Limb (tissue), 2 donors: ENCODE data around the gene ARSD.
"Not testable (repeated sequence)": the region's sequence is repeated elsewhere in the genome, so short reads cannot be mapped to it uniquely, and the experiment has no call there.

Experiments used
- DNase-seq, 2 donors: peaks; one replicate each; pipeline ENCODE4 v3.0.0-alpha.2; 2016; ENCODE audit errors: extremely low spot score in 2 of 2

Gene ARSD

DNA sequence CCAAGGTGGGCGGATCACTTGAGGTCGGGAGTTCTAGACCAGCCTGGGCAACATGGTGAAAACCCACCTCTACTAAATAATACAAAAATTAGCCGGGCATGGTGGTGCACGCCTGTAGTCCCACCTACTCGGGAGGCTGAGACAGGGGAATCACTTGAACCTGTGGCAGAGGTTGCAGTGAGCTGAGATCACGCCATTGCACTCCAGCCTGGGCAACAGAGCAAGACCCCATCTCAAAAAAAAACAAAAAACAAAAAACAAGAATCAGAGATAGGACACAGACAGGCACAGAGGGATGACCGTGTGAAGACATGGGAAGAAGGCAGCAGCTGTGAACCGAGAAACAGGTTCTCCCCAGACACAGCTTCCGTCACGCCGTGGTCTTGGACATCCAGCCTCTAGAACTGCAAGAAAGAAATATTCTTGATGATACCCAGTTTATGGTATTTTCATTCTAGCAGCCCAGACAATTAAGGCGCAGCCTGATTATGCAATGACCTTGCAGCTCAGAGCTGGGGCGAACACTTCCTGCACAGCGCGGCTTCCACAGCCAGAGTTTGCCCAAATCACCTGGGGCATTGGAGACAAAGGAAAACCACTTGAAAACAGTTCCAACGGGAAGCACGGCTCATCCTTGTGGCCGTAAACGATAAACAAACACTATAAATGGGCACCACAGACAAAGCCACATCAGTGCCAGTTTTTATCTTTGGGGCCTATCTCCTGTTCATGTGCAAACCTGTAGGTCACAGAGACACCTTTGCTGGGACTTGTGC is 4.2 kb upstream of the ARSD start:
- DNase-seq, result no peak

DNA sequence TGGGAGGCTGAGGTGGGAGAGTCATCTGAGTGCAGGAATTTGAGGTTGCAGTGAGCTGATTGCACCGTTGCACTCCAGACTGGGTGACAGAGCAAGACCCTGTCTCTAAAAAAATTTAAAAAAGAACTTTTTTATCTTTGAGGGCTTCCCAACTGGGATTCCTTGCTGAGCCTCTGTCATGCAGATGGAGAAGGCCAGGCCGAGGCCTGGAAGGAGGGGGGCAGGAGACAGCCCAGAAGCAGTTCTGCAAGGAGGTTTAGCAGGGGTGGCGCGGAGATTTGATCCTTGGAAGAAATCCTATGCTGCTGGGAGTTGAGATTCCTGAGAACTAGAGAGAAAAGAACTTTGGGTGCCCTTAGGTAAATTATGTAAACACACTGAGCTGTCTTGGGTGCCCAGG is 2.5 kb upstream of the ARSD start:
- no peak for DNase-seq

GRCh38 chrX:2931155-2931554 is 2.0 kb upstream of the ARSD start:
- no peak for DNase-seq

DNA sequence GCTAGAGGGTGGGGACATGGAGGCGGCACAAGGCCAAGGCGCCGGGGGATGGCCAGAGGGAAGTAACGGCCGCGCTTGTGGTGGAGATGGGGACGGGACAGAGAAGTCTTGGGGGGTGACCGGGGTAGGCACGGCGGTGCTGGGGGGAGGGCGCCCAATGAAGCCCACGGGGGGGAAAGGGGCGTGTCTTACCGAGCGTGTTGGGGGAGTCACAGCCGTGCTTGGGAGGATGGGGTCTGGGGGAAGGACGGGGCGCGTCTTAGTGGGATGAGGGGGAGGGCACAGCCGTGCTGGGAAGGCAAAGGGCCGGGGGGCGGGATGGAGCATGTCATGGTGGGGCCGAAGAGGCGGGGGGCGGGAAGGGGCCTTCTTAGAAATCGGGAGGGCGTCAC is 952 bp downstream of the ARSD start:
- DNase-seq, result peak; percentile 57 to 79

- no peak for DNase-seq
These were observed 2.4 kb downstream of the ARSD start for GRCh38 chrX:2926664-2927275.

GRCh38 chrX:2926255-2926654 is 2.9 kb downstream of the ARSD start:
- not testable (repeated sequence) for DNase-seq

DNA sequence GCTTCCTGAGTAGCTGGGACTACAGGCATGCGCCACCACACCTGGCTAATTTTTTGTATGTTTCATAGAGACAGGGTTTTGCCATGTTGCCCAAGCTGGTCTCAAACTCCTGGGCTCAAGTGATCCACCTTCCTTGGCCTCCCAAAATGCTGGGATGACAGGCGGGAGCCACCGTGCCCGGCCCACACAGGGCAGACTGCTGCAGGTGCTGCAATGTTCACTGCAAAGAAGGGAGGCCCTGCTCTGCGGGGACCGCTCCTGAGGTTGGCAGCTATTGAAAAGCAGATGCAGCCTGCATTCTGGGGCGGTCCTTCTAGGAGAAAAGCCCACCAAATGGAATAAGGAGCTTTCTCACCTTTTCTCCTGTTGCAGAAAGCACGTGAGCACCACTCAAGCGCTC is 5.0 kb downstream of the ARSD start:
- DNase-seq, result no peak

DNA sequence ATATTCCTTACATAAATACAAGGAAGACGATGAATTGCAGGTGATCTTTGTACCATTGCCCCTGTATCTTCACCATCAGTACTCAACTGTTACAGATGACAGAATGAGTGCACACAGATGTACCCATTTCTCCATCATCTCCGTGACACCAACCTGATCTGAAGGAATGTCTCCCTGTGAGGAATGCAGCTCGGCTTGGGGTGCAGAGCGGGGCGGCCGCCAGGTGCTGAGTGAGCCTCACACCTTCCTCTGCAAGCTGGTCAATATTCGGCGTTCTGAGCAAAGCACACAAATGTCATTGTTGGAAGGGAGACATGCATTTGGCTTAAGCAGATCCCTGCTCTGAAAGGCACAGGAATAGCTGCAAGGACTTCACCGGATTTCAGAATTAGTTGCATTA is 7.4 kb downstream of the ARSD start:
- DNase-seq, result no peak

DNA sequence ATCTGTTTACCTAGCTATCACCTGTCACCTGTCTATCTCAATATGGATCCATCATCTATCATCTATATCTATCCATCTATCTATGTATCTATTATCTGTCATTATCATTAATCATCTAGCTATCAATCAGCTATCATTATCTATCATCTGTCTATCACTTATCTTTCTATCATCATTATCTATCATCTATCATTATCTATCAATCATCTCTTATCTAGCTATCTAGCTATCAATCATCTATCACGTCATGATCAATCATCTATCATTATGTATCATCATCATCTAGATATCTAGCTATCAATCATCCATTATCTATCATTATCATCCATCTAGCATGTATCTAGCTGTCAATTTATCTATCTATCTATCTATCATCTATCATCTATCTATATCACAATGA is 7.9 kb downstream of the ARSD start:
- no peak for DNase-seq

GRCh38 chrX:2917767-2918166 is 11.4 kb downstream of the ARSD start:
- no peak for DNase-seq

DNA sequence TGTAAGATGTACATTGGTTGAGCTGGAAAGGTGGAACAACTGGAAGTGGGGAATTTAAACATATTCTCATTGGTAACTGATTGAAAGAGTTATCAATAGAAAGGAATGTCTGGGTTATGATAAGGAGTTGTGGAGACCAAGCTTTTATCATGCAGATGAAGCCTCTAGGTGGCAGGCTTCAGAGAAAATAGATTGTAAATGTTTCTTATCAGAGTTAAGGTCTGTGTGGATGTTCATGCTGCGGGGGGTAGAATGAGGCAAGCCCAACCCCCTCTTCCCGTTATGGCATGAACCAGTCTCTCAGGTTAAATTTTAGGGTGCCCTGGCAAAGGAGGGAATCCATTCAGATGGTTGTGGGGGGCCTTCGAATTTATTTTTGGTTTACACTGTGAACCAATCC is 16.0 kb downstream of the ARSD start:
- DNase-seq, result no peak

GRCh38 chrX:2910109-2910508 is 19.0 kb downstream of the ARSD start:
- no peak for DNase-seq

DNA sequence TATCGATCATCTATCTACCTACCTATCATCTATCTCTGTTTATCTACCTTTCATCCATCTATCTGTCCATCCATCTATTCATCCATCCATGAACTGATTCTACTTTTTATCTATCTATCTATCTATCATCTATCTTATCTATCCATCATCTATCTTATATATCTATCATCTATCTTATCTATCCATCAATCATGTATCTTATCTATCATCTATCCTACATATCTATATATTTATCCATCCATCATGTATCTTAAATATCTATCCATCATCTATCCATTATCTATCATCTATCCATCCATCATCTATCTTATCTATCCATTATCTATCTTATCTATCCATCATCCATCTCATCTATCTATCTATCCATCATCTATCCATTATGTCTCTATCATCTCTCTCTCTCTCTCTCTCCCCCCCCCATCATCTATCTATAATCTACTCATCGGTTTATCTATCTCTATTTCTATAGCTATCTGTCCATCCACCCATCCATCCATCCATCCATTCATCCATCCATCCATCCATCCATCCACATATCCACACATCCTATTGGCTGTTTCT is 20.9 kb downstream of the ARSD start:
- no peak for DNase-seq

DNA sequence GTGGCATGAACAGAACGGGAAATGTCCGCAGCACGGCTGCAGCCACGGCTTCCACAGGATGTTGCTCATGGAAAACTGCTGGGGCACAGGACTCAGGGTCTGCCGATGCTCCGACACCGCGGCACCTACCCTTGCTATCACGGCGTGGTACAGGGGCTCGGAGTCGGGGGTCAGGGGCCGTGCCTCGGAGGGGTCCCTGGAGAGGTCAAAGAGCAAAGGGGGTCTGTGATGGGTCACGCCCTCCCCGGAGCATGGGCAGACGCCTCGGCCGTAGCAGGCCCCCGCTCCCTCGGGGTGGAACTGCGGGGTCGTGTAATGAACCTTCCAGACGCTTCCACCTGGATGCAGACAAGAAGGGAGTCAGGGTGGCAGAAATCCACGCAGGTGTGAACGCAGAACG is 21.8 kb downstream of the ARSD start:
- DNase-seq, result no peak

DNA sequence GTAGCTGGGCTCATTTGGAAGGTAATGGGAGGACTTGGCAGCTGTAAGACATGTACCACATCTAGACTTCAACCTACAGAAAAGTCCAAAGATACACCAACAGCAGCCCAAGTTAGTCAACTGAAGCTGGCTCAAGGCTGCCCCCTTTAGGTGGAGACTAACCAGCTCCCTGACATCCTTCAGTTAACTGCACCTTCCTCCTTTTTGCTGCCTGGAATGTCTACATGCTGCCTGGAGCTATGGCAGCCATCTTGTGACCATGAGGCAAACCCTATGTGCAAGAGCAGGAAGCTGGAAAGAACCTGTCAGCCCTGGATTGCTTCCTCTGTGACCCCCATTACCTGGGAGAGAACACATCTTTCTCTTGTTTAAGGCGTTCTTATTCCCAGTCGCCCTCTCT is 25.8 kb downstream of the ARSD start:
- no peak for DNase-seq

DNA sequence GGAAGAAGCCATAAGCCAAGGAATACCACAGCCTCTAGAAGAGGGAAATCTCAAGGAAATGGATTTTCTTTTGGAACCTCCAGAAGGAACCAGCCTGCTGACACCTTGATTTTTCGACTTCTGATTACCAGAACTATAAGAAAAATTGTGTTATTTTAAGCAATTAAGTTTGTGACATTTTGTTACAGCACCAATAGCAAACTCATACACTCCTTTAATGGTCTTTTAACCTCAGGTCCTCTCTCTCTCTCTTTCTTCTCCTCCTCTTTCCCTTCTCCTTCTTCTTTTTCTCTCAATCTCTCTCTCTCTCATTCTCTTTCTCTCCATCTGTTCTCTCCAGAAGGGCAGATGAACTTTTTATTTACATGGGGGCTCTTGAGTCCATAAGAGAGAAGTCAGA is 26.3 kb downstream of the ARSD start:
- no peak for DNase-seq

- no peak for DNase-seq
These were observed 27.6 kb downstream of the ARSD start for GRCh38 chrX:2901367-2902036.

GRCh38 chrX:2898846-2899512 is 30.2 kb downstream of the ARSD start:
- no peak for DNase-seq

DNA sequence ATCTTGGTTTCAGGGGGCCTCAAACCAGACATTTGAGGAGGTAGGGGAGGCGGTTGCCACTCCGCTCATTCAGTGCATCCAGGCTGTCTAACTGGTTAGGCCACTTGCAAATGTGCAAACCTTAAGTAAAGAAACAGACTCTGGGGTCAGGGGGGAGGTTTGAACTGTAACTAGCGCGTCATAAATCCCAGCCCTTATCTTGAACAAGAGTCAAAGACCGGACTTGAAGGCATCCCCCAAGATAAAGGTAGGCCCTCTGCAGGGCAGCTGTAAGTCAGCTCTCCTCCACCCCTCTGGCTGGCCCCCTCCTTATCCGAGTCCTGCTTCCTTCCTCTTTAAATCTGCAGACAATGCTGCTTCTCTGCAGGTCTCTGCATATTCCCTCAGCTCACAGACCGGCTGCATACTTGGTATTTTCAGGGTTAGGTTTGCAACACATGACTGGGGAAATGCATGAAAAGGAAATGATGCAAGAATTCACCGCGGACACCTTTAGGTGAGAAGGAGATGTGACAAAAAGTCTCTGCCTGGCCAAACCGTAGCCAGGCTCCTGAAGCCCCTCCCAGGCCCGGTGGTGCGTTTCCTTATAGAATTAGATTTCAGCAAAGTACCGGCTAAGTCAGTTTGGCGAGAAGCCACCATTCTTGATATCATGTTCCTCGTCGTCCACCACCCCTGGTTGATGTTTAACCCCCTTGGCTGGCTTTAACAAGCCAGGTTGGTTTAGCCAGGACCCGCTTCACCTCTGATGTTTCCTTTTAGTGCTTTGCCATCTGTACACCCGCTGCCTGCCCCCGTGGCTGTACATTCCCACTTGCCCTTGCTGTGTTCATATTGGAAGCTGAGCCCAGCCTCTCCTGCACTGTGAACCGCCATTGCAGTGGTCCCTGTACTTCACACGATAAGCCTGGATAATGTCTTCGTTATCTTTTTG is 31.2 kb downstream of the ARSD start:
- DNase-seq, result peak in 1 of 2 donors; percentile 27

- DNase-seq, result no peak
These were observed 31.8 kb downstream of the ARSD start for GRCh38 chrX:2897311-2897689.

DNA sequence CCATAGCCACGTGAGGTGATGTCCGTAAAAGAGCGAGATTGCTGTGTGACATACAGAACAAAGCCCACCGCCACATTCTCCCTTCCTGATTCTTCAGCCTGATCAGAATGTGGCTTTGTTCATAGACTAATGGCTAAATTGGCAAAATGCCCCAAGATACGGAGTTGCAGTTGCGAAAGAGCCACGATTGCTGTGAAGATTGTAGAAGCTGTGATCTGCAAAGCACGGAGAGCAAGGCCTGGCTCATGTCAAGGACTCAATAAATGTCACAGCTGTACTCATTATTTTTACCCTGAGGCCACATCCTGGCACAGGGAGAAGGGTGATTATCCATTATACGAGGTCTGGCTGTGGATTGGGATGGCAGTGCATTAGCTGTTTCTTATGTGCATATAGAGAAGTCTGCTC is 34.2 kb downstream of the ARSD start:
- DNase-seq, result peak; percentile 2 to 42
